ENCODE measurements around the gene TMEM242.
A peak's percentile ranks its signal among the peaks of the same experiment; 100 is the strongest.
"Not testable (repeated sequence)": the region's sequence is repeated elsewhere in the genome, so short reads cannot be mapped to it uniquely, and the experiment has no call there.

TMEM242 gene

GRCh38 chr6:157322792-157323254 lies 496 bp downstream of the TMEM242 start:
- no peak for DNase-seq

- DNase-seq = no peak
Measured at GRCh38 chr6:157316871-157317814, 6.2 kb downstream of the TMEM242 start.

- peak; percentile 82 for DNase-seq
Measured at GRCh38 chr6:157314705-157315321, 8.5 kb downstream of the TMEM242 start.

- DNase-seq = no peak
Measured at GRCh38 chr6:157313531-157314467, 9.5 kb downstream of the TMEM242 start.

GRCh38 chr6:157312757-157313156 lies 10.6 kb downstream of the TMEM242 start:
- DNase-seq = no peak

- DNase-seq = not testable (repeated sequence)
Measured at GRCh38 chr6:157310693-157311092, 12.6 kb downstream of the TMEM242 start.

GRCh38 chr6:157307661-157308060 lies 15.7 kb downstream of the TMEM242 start:
- no peak for DNase-seq

GRCh38 chr6:157305670-157306653 lies 17.4 kb downstream of the TMEM242 start:
- no peak for DNase-seq

GRCh38 chr6:157304899-157305663 lies 18.2 kb downstream of the TMEM242 start:
- no peak for DNase-seq

- DNase-seq = no peak
Measured at GRCh38 chr6:157302736-157303135, 20.6 kb downstream of the TMEM242 start.

GRCh38 chr6:157300436-157300835 lies 22.9 kb downstream of the TMEM242 start:
- no peak for DNase-seq

GRCh38 chr6:157300006-157300405 lies 23.3 kb downstream of the TMEM242 start:
- DNase-seq = no peak

GRCh38 chr6:157298216-157298724 lies 25.0 kb downstream of the TMEM242 start:
- DNase-seq = no peak

GRCh38 chr6:157294654-157295053 lies 28.7 kb downstream of the TMEM242 start:
- no peak for DNase-seq

GRCh38 chr6:157293780-157294179 lies 29.5 kb downstream of the TMEM242 start:
- no peak for DNase-seq

- DNase-seq = no peak
Measured at GRCh38 chr6:157292202-157292601, 31.1 kb downstream of the TMEM242 start.

GRCh38 chr6:157291356-157291755 lies 32.0 kb downstream of the TMEM242 start:
- DNase-seq = no peak

GRCh38 chr6:157290797-157291196 lies 32.5 kb downstream of the TMEM242 start:
- peak; percentile 15 for DNase-seq

GRCh38 chr6:157289764-157290163 lies 33.6 kb downstream of the TMEM242 start:
- no peak for DNase-seq

- no peak for DNase-seq
Measured at GRCh38 chr6:157288575-157288974, 34.7 kb downstream of the TMEM242 start.

- no peak for DNase-seq
Measured at GRCh38 chr6:157287923-157288322, 35.4 kb downstream of the TMEM242 start.

Data from eye (tissue), 1 donor.